ENCODE data around the gene PEMT.

DNA sequence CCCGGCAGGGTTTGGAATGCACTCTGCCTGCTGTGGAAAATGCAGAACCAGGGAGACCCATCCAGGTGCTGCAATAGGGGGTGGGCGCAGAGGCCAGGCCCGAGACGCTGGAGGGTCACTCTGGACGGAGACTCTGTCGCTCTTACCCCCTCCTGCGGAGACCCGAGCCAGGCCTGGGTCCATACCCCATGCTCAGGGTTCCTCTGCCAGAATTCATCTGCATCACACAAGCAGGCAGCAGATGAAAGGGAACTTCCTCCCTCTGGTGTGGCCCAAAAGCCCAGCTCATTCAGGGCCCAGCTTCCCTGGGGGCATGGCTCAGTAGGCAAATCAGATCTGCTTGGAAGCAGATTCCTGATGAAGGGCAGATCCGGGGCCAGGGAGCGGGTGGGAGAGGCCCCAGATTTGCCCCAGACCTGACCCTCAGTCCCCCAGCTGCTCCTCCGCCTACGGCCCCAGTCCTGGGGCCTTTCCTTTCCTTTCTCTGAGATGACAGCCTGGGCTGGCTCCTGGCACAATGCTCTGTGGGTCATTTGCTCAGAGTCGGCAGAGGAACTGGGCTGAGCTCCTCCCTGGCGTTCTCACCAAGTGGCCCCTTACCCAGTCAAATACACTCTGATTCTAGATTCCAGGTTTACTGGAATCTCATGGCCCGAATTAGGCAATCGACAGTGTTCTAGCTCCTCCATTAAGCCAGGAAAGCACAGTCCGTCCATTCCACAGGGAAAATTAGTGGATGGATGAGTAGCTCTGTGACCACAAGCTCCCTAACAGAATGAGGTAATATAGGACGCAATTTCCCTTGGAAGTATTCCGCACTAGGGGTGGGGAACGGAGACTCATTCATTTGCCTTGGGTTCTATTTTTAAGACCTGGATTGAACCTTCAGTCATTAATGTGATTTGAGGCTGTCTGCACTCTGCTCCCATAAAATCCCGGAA lies 76.2 kb downstream of the PEMT start:
- no peak for TF ChIP-seq ZNF335 (tag by site-specific recombination; conservative IDR thresholded peaks at IDR 0.05)
- TF ChIP-seq, protein P1, sequence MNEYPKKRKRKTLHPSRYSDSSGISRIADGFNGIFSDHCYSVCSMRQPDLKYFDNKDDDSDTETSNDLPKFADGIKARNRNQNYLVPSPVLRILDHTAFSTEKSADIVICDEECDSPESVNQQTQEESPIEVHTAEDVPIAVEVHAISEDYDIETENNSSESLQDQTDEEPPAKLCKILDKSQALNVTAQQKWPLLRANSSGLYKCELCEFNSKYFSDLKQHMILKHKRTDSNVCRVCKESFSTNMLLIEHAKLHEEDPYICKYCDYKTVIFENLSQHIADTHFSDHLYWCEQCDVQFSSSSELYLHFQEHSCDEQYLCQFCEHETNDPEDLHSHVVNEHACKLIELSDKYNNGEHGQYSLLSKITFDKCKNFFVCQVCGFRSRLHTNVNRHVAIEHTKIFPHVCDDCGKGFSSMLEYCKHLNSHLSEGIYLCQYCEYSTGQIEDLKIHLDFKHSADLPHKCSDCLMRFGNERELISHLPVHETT (tag by site-specific recombination; IDR thresholded peaks at IDR 0.05), result no peak
- TF ChIP-seq ZNF747 (tag by site-specific recombination; IDR thresholded peaks at IDR 0.05), result no peak
- TF ChIP-seq, protein P2, sequence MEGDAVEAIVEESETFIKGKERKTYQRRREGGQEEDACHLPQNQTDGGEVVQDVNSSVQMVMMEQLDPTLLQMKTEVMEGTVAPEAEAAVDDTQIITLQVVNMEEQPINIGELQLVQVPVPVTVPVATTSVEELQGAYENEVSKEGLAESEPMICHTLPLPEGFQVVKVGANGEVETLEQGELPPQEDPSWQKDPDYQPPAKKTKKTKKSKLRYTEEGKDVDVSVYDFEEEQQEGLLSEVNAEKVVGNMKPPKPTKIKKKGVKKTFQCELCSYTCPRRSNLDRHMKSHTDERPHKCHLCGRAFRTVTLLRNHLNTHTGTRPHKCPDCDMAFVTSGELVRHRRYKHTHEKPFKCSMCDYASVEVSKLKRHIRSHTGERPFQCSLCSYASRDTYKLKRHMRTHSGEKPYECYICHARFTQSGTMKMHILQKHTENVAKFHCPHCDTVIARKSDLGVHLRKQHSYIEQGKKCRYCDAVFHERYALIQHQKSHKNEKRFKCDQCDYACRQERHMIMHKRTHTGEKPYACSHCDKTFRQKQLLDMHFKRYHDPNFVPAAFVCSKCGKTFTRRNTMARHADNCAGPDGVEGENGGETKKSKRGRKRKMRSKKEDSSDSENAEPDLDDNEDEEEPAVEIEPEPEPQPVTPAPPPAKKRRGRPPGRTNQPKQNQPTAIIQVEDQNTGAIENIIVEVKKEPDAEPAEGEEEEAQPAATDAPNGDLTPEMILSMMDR (tag by site-specific recombination; IDR thresholded peaks at IDR 0.05), result no peak
- no peak for TF ChIP-seq ZNF121 (tag by site-specific recombination; IDR thresholded peaks at IDR 0.05)
- TF ChIP-seq, protein P3, sequence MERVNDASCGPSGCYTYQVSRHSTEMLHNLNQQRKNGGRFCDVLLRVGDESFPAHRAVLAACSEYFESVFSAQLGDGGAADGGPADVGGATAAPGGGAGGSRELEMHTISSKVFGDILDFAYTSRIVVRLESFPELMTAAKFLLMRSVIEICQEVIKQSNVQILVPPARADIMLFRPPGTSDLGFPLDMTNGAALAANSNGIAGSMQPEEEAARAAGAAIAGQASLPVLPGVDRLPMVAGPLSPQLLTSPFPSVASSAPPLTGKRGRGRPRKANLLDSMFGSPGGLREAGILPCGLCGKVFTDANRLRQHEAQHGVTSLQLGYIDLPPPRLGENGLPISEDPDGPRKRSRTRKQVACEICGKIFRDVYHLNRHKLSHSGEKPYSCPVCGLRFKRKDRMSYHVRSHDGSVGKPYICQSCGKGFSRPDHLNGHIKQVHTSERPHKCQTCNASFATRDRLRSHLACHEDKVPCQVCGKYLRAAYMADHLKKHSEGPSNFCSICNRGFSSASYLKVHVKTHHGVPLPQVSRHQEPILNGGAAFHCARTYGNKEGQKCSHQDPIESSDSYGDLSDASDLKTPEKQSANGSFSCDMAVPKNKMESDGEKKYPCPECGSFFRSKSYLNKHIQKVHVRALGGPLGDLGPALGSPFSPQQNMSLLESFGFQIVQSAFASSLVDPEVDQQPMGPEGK (tag by site-specific recombination; IDR thresholded peaks at IDR 0.05), result no peak
- TF ChIP-seq ZNF274 (IDR thresholded peaks at IDR 0.05; ENCODE audit: low read length), result no peak
- TF ChIP-seq ZNF274 (tag by site-specific recombination; IDR thresholded peaks at IDR 0.05; ENCODE audit: borderline replicate concordance), result no peak
- TF ChIP-seq, protein P4, sequence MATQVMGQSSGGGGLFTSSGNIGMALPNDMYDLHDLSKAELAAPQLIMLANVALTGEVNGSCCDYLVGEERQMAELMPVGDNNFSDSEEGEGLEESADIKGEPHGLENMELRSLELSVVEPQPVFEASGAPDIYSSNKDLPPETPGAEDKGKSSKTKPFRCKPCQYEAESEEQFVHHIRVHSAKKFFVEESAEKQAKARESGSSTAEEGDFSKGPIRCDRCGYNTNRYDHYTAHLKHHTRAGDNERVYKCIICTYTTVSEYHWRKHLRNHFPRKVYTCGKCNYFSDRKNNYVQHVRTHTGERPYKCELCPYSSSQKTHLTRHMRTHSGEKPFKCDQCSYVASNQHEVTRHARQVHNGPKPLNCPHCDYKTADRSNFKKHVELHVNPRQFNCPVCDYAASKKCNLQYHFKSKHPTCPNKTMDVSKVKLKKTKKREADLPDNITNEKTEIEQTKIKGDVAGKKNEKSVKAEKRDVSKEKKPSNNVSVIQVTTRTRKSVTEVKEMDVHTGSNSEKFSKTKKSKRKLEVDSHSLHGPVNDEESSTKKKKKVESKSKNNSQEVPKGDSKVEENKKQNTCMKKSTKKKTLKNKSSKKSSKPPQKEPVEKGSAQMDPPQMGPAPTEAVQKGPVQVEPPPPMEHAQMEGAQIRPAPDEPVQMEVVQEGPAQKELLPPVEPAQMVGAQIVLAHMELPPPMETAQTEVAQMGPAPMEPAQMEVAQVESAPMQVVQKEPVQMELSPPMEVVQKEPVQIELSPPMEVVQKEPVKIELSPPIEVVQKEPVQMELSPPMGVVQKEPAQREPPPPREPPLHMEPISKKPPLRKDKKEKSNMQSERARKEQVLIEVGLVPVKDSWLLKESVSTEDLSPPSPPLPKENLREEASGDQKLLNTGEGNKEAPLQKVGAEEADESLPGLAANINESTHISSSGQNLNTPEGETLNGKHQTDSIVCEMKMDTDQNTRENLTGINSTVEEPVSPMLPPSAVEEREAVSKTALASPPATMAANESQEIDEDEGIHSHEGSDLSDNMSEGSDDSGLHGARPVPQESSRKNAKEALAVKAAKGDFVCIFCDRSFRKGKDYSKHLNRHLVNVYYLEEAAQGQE (tag by site-specific recombination; IDR thresholded peaks at IDR 0.05), result no peak
- TF ChIP-seq SP2 (tag by site-specific recombination; IDR thresholded peaks at IDR 0.05), result no peak
- TF ChIP-seq ZBTB7A (tag by site-specific recombination; IDR thresholded peaks at IDR 0.05; ENCODE audit: low read depth), result no peak
- no peak for TF ChIP-seq YY1 (tag by site-specific recombination; IDR thresholded peaks at IDR 0.05)
- TF ChIP-seq ZNF138 (tag by site-specific recombination; IDR thresholded peaks at IDR 0.05; ENCODE audit: borderline replicate concordance), result no peak
- TF ChIP-seq KLF10 (tag by site-specific recombination; IDR thresholded peaks at IDR 0.05), result no peak

Data from HEK293 (cell line).